Adrenal gland (tissue), 12 donors: ENCODE results near the gene SWAP70. TPM values are rescaled to one million over a fixed set of nuclear protein-coding genes. Genes with fewer than 3 reads are reported as not detected.

ENCODE experiments used
- DNase-seq, 7 donors: peaks; one replicate each; pipeline ENCODE4 v3.0.0-alpha.2; 2019 to 2020
- H3K27ac ChIP-seq, 5 donors: fragments of 200-600 bp; sonication (generic) in 4 of 5; 1 replicate in 3 of 5; 2 replicates in 2 of 5; pipeline versions ENCODE4 v1.5.1 to v1.8.0; 2016 to 2020; ENCODE audit warnings: mild to moderate bottlenecking in 1 of 5
- H3K27me3 ChIP-seq: fragments of 200-600 bp; 2 replicates; pipeline ENCODE4 v1.8.0; 2021
- H3K36me3 ChIP-seq, 2 donors: fragments of 200-600 bp; replicated peaks in 1 of 2; 1 replicate in 1 of 2; 2 replicates in 1 of 2; pipeline versions ENCODE4 v1.5.1 to v1.8.0; 2018 to 2022
- H3K4me1 ChIP-seq, 2 donors: fragments of 200-600 bp; replicated peaks in 1 of 2; 1 replicate in 1 of 2; 2 replicates in 1 of 2; pipeline versions ENCODE4 v1.5.1 to v1.8.0; 2018 to 2021
- H3K4me3 ChIP-seq, 4 donors: fragments of 200-600 bp; sonication (generic) in 3 of 4; one replicate each; pipeline ENCODE4 v1.5.1; 2016 to 2018
- H3K9me3 ChIP-seq, 3 donors: fragments of 200-600 bp; sonication (generic) in 1 of 3; replicated peaks in 1 of 3; 1 replicate in 2 of 3; 2 replicates in 1 of 3; pipeline versions ENCODE4 v1.5.1 to v1.8.0; 2016 to 2021
- POLR2A ChIP-seq, 2 donors: fragments of 450-650 bp; IDR thresholded peaks; one replicate each; pipeline ENCODE4 v1.6.1; 2017; ENCODE audit warnings: antibody characterized with exemption in 2 of 2, mild to moderate bottlenecking in 2 of 2, moderate library complexity in 1 of 2
- WGBS, 4 donors: extraction: QIAGEN DNeasy Blood & Tissue Kit in 2 of 4; methylation state at CpG; one replicate each; pipeline versions ENCODE4 v1.1.5 to v1.1.7; 2013 to 2017; 5-methylcytosine and 5-hydroxymethylcytosine counted together
- intact Hi-C, 2 donors: fragments of 100-400 bp; cut with DNase I; formaldehyde crosslinking; loops; one replicate each; pipeline versions ENCODE4 v1.14.1 to v1.15.0; 2022 to 2023
- polyA plus RNA-seq, 3 donors: library from polyadenylated mRNA; stranded (reverse); fragments of 200-250 nt in 2 of 3; fragments of 350-450 nt in 1 of 3; fragmentation: Illumina TruSeq in 1 of 3; extraction: RNeasy Lipid Tissue Mini Kit (QIAGEN cat#74804) in 1 of 3; gene quantifications; one replicate each; pipeline ENCODE4 v1.2.3, GENCODE V29; 2013 to 2014
- total RNA-seq, 9 donors: library from RNA; depleted of rRNA in 4 of 9; stranded (reverse); fragments of >200 nt in 4 of 9; fragments of 120-200 nt in 1 of 9; fragmentation: NEBNext Ultra II Directional in 1 of 9; extraction: Animal tissue kit (Norgen Biotek cat#: 25700) in 1 of 9; gene quantifications; one replicate each; pipeline versions ENCODE4 v1.1.0 to v1.2.4, GENCODE V29; 2013 to 2023
- TF ChIP-seq, protein P1 (sequence below), 6 experiments: fragments of 450-650 bp in 4 of 6; fragments of 200-600 bp in 2 of 6; sonication (generic) in 1 of 6; IDR thresholded peaks; 1 replicate in 5 of 6; 2 replicates in 1 of 6; pipeline versions ENCODE4 v1.5.1 to v1.8.0; 2016 to 2021; ENCODE audit warnings: antibody characterized with exemption in 6 of 6, mild to moderate bottlenecking in 2 of 6, moderate library complexity in 1 of 6
- donor health status: healthy with polysubstance abuse.
- donor health status: Bipolar disorder and iron deficiency.
- donor health status: DM: yes; HTN: yes; CAD: no.
- donor health status: DM: no; HTN: no; CAD: no.
- donor health status: DM: no; HTN: no; CAD: no.
- donor health status: DM: yes; HTN: yes; CAD: no.

Gene SWAP70
- total and polyA plus RNA-seq, 12 donors, result 6.5 to 23.5 (median 17.0) TPM

DNA sequence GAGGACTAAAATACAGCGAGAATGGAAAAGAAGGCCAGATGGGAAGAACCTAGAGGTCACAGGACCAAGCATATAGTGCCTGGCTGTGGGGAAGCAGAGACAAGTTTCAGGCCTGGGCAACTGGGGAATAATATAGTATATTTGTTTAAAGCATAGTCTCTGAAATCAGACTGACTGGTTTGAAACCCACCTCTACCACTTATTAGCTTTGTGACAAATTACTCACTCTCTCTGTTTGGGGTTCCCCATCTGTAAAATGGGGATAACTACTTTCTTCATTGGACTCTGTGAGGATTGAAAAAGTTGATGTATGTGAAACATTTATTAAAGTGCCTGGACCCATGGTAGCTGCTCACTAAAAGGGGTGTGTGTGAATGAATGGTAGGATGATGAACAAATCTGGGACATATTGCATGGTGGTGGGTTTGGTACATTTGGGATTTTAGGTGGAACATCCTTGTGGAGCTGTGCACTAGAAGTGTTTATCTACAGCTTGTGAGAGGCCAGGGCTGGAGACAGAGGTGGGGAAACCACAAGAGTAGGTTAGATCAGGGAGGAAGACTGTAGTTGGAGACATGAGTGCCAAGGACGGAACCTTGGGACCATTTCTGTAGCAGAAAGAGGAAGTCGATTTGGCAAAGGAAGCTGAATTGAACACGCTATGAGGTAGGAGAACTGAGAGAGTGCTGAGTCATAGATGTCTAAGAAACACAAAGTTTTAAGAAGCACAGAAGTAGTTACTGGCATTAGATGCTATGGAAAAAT, 52.6 kb downstream of the SWAP70 start:
- Histone ChIP-seq H3K27ac (peak overlapping the region in 3 of 5 donors; percentile 23 to 73 (median 63)), H3K27me3 (no peaks in the 10 kb centered on the region), H3K4me1 (peaks cover 19 to 52% of the 10 kb centered on the region in 2 donors), H3K4me3 (no peak overlapping the region), H3K9me3 (no peaks in the 10 kb centered on the region), H3K36me3 (no peaks in the 10 kb centered on the region)
- TF ChIP-seq, protein P1, sequence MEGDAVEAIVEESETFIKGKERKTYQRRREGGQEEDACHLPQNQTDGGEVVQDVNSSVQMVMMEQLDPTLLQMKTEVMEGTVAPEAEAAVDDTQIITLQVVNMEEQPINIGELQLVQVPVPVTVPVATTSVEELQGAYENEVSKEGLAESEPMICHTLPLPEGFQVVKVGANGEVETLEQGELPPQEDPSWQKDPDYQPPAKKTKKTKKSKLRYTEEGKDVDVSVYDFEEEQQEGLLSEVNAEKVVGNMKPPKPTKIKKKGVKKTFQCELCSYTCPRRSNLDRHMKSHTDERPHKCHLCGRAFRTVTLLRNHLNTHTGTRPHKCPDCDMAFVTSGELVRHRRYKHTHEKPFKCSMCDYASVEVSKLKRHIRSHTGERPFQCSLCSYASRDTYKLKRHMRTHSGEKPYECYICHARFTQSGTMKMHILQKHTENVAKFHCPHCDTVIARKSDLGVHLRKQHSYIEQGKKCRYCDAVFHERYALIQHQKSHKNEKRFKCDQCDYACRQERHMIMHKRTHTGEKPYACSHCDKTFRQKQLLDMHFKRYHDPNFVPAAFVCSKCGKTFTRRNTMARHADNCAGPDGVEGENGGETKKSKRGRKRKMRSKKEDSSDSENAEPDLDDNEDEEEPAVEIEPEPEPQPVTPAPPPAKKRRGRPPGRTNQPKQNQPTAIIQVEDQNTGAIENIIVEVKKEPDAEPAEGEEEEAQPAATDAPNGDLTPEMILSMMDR (IDR thresholded peaks at IDR 0.05), result no peak
- WGBS, 4 donors, result 30 to 37% (median 34%) methylated on average over 4 of the region's 4 CpGs
- intact Hi-C loops, result no loop called here
- peak; percentile 29 to 59 (median 39) for DNase-seq

DNA sequence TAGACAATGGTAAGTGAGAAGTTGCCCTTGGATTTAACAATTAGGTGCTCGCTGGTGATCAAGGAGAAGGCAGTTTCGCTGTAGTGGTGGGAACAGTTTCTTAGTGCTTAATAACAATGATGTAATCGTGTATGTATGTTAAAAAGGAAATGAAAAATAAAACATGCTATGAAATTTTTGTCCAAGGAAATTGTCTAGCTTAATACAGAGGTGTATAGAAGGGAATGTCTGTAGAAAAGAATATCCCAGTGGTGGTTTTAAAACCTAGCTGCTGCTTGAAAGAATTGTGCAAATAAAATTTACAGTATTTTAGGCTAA, 53.1 kb downstream of the SWAP70 start:
- TF ChIP-seq, protein P1 (IDR thresholded peaks at IDR 0.05), result no peak
- TF ChIP-seq POLR2A (IDR thresholded peaks at IDR 0.05), result no peak

DNA sequence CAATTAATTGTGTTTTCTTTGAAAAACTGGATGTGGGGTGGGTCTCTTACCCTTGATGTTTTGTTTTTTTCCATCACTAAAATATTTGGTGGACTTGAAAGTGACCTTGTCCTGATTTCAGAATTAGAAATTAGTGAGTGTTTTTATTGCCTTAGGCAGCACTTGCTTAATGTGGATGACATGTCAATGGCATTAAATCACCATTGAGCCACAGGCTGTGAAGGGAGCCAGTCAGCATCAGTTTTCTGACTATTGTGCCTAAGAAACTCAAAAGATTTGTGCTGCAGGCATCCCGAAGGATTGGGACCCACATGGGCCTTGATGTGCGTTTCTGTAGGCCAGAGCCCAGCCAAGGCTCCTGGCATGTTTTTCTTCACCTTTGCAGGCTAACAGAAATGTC, 53.8 kb downstream of the SWAP70 start:
- WGBS, 4 donors, result 33 to 52% (median 50%) methylated on average over 2 of the region's 2 CpGs
- peak overlapping the region in 3 of 5 donors; percentile 23 to 63 (median 27) for H3K27ac ChIP-seq
- intact Hi-C loops, result no loop called here
- no peak overlapping the region for H3K4me3 ChIP-seq
- peaks cover 19 to 48% of the 10 kb centered on the region in 2 donors for H3K4me1 ChIP-seq
- no peaks in the 10 kb centered on the region for H3K36me3 ChIP-seq
- no peaks in the 10 kb centered on the region for H3K9me3 ChIP-seq
- no peaks in the 10 kb centered on the region for H3K27me3 ChIP-seq
- TF ChIP-seq POLR2A (IDR thresholded peaks at IDR 0.05), result no peak
- TF ChIP-seq, protein P1 (IDR thresholded peaks at IDR 0.05), result no peak
- peak in 1 of 7 donors; percentile 6 for DNase-seq

More for the DNA sequence above, 53.1 kb downstream of the SWAP70 start:
- Histone ChIP-seq H3K4me1 (peaks cover 19 to 48% of the 10 kb centered on the region in 2 donors), H3K27ac (peak overlapping the region in 4 of 5 donors; percentile 8 to 73 (median 43)), H3K27me3 (no peaks in the 10 kb centered on the region), H3K4me3 (no peak overlapping the region), H3K9me3 (no peaks in the 10 kb centered on the region), H3K36me3 (no peaks in the 10 kb centered on the region)
- intact Hi-C loops, result no loop called here
- no peak for DNase-seq
- WGBS, 4 donors, result 60 to 70% (median 66%) methylated on average over 3 of the region's 3 CpGs

DNA sequence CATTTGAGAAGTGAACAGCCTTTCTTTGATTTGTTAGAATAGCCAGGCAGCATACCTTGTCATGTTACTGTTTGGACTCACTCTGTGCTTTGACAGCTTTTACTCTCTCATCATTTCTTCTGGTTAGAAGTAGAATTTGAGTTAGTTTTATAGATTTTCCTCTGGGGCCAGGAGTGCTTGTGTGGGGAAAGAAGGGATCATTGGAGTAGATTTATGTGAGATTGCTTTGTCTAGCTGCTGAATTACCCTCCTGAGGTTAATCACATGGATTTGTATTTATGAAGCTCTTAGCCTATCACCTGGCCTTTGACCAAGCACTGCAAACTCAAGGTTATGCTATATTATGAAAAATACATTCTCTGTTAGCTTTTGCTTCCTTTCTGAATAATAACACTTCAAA, 54.3 kb downstream of the SWAP70 start:
- DNase-seq, result no peak
- no peak for TF ChIP-seq POLR2A (IDR thresholded peaks at IDR 0.05)
- TF ChIP-seq, protein P1 (IDR thresholded peaks at IDR 0.05), result no peak
- peaks cover 19 to 48% of the 10 kb centered on the region in 2 donors for H3K4me1 ChIP-seq
- intact Hi-C loops, result no loop called here
- no peaks in the 10 kb centered on the region for H3K36me3 ChIP-seq
- peak overlapping the region in 2 of 5 donors; percentile 27 to 63 for H3K27ac ChIP-seq
- no peaks in the 10 kb centered on the region for H3K9me3 ChIP-seq
- H3K27me3 ChIP-seq, result no peaks in the 10 kb centered on the region
- H3K4me3 ChIP-seq, result no peak overlapping the region
